Keratinocyte (primary cell): ENCODE data around the gene ATP11B. TPM values are rescaled to one million over a fixed set of nuclear protein-coding genes. Genes with fewer than 3 reads are reported as not detected.

ENCODE experiments used
- DNase-seq: peaks from one replicate; pipeline ENCODE4 v3.0.0-alpha.2; 2011; ENCODE audit warnings: low read depth, missing footprints, low spot score
- FAIRE-seq: peaks from 2 replicates; lab custom pipeline; 2011; peaks lifted over from hg19 to GRCh38; lab: Jason Lieb, UNC
- H2AFZ ChIP-seq: 2 replicates; pipeline ENCODE4 v1.6.0; 2012; ENCODE audit warnings: low read length, control low read depth, inconsistent platforms; ENCODE audit not compliant: control insufficient read depth
- H3K27ac ChIP-seq: 2 replicates; pipeline ENCODE4 v1.5.1; 2011; ENCODE audit warnings: low read length; ENCODE audit not compliant: control insufficient read depth, insufficient read depth
- H3K27me3 ChIP-seq: 3 replicates; pipeline ENCODE4 v1.6.0; 2011; ENCODE audit warnings: low read length; ENCODE audit not compliant: control insufficient read depth, insufficient read depth; ENCODE audit errors: extremely low read depth
- H3K36me3 ChIP-seq, 2 experiments: 2 replicates in 1 of 2; 3 replicates in 1 of 2; pipeline ENCODE4 v1.5.1; 2011; ENCODE audit warnings: low read length in 2 of 2, mild to moderate bottlenecking in 1 of 2; ENCODE audit not compliant: control insufficient read depth in 2 of 2, insufficient read depth in 2 of 2; ENCODE audit errors: extremely low read depth in 1 of 2
- H3K4me1 ChIP-seq: 3 replicates; pipeline ENCODE4 v1.5.1; 2011; ENCODE audit warnings: low read length; ENCODE audit not compliant: control insufficient read depth, insufficient read depth; ENCODE audit errors: extremely low read depth
- H3K4me2 ChIP-seq: 3 replicates; pipeline ENCODE4 v1.6.0; 2011; ENCODE audit warnings: low read depth, low read length; ENCODE audit not compliant: control insufficient read depth, insufficient read depth; ENCODE audit errors: extremely low read depth
- H3K4me3 ChIP-seq, 3 experiments: fragments of 200-600 bp in 1 of 3; sonication (generic) in 1 of 3; 2 replicates in 2 of 3; 3 replicates in 1 of 3; pipeline ENCODE4 v1.5.1; 2011 to 2016; ENCODE audit warnings: low read length in 3 of 3, mild to moderate bottlenecking in 3 of 3, control low read depth in 2 of 3, inconsistent platforms in 1 of 3, low read depth in 1 of 3, mixed read lengths in 1 of 3, mixed run types in 1 of 3, moderate library complexity in 1 of 3; ENCODE audit not compliant: control insufficient read depth in 2 of 3, insufficient read depth in 2 of 3; ENCODE audit errors: extremely low read depth in 1 of 3
- H3K79me2 ChIP-seq: 2 replicates; pipeline ENCODE4 v1.6.0; 2012; ENCODE audit warnings: low read length; ENCODE audit not compliant: control insufficient read depth, insufficient read depth
- H3K9ac ChIP-seq: 3 replicates; pipeline ENCODE4 v1.6.0; 2011; ENCODE audit warnings: low read length; ENCODE audit not compliant: control insufficient read depth, insufficient read depth; ENCODE audit errors: extremely low read depth
- H3K9me1 ChIP-seq: 3 replicates; pipeline ENCODE4 v1.6.0; 2011; ENCODE audit warnings: low read length; ENCODE audit not compliant: control insufficient read depth, insufficient read depth; ENCODE audit errors: extremely low read depth
- H3K9me3 ChIP-seq: 2 replicates; pipeline ENCODE4 v1.5.1; 2012; ENCODE audit warnings: low read depth, low read length; ENCODE audit not compliant: control insufficient read depth
- H4K20me1 ChIP-seq: 3 replicates; pipeline ENCODE4 v1.6.0; 2011; ENCODE audit warnings: low read length; ENCODE audit not compliant: control insufficient read depth, insufficient read depth; ENCODE audit errors: extremely low read depth
- EZH2 ChIP-seq: IDR thresholded peaks from one replicate; pipeline ENCODE4 v1.6.1; 2012; ENCODE audit warnings: inconsistent platforms, mild to moderate bottlenecking, low read length, moderate library complexity
- dilution Hi-C: fragments of 300-500 bp; cut with MboI; formaldehyde crosslinking; loops from one replicate; pipeline ENCODE4 v1.7.0; 2020; ENCODE audit warnings: low sequenced_read_pairs; ENCODE audit not compliant: extremely low pct_ligation_motif_present
- polyA plus RNA-seq, 5 experiments: library from polyadenylated mRNA; depleted of rRNA in 3 of 5; stranded (reverse) in 3 of 5; stranded (forward) in 1 of 5; unstranded in 1 of 5; fragments of >200 nt; gene quantifications; 1 replicate in 1 of 5; 2 replicates in 3 of 5; 3 replicates in 1 of 5; pipeline versions ENCODE4 v1.2.1 to v1.2.3, GENCODE V29; 2011 to 2012; ENCODE audit warnings: missing spikeins in 2 of 5, low read depth in 1 of 5, low replicate concordance in 1 of 5
- TF ChIP-seq, protein P1 (sequence below), 3 experiments: IDR thresholded peaks in 1 of 3; conservative IDR thresholded peaks in 1 of 3; optimal IDR thresholded peaks in 1 of 3; 2 replicates in 2 of 3; 3 replicates in 1 of 3; pipeline versions ENCODE3 to v1.5.1; 2011; ENCODE audit warnings: low read length in 3 of 3, mild to moderate bottlenecking in 3 of 3, moderate library complexity in 2 of 3, control low read depth in 1 of 3, inconsistent platforms in 1 of 3; ENCODE audit not compliant: insufficient read depth in 2 of 3; ENCODE audit errors: extremely low read depth in 1 of 3

Gene ATP11B
- polyA plus RNA-seq, 1 donor (not counting 4 experiments of a cell fraction or from before 2014, with no cell fraction given): 28.9 TPM

DNA sequence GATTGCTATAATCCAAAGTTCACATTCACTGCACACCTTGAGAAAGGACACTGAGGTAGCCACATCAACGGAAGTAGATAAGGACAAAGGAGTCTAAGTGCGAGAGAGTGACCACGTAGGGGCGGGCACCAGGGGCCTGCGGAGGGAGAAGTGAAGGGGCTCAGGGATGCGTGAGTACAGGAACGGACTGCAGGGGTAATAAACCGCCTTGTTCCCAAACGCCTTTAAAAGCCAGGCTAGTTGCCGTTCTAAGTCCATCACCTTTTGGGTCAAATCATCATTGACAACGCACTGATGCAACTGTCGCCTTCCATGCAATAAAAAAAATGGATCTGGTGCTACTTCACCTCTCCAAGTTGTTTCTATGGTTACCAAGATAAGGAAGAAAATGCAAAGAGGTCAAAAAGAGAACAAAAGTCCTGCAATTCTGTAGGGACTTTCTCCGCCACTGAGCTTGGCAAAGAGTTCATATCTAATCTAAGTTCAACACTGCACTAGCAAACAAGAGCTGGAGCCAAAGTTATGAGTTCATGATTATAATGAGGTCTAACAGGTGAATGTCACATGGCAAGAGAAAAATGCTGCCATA lies 32.6 kb upstream of the ATP11B start:
- DNase-seq (no peak), FAIRE-seq (no peak)
- H3K27me3 ChIP-seq: no peaks in the 10 kb centered on the region
- no peaks in the 10 kb centered on the region for H3K36me3 ChIP-seq
- no peaks in the 10 kb centered on the region for H3K9me1 ChIP-seq
- H3K9ac ChIP-seq: no peak overlapping the region
- TF ChIP-seq, protein P1, sequence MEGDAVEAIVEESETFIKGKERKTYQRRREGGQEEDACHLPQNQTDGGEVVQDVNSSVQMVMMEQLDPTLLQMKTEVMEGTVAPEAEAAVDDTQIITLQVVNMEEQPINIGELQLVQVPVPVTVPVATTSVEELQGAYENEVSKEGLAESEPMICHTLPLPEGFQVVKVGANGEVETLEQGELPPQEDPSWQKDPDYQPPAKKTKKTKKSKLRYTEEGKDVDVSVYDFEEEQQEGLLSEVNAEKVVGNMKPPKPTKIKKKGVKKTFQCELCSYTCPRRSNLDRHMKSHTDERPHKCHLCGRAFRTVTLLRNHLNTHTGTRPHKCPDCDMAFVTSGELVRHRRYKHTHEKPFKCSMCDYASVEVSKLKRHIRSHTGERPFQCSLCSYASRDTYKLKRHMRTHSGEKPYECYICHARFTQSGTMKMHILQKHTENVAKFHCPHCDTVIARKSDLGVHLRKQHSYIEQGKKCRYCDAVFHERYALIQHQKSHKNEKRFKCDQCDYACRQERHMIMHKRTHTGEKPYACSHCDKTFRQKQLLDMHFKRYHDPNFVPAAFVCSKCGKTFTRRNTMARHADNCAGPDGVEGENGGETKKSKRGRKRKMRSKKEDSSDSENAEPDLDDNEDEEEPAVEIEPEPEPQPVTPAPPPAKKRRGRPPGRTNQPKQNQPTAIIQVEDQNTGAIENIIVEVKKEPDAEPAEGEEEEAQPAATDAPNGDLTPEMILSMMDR (optimal IDR thresholded peaks at IDR 0.05 in 1 of 3, IDR thresholded peaks at IDR 0.05 in 1 of 3, conservative IDR thresholded peaks at IDR 0.05 in 1 of 3; ENCODE audit: extremely low read depth in 1 of 3, insufficient read depth in 2 of 3, low read length in 3 of 3): no peak
- TF ChIP-seq EZH2: no peak
- H2AFZ ChIP-seq: no peak overlapping the region
- no peaks in the 10 kb centered on the region for H3K79me2 ChIP-seq
- no peaks in the 10 kb centered on the region for H3K4me1 ChIP-seq
- no peak overlapping the region for H3K4me3 ChIP-seq
- dilution Hi-C loops: no loop called here
- no peak overlapping the region for H3K27ac ChIP-seq
- no peak overlapping the region for H3K4me2 ChIP-seq
- H4K20me1 ChIP-seq: no peaks in the 10 kb centered on the region
- H3K9me3 ChIP-seq: no peaks in the 10 kb centered on the region

DNA sequence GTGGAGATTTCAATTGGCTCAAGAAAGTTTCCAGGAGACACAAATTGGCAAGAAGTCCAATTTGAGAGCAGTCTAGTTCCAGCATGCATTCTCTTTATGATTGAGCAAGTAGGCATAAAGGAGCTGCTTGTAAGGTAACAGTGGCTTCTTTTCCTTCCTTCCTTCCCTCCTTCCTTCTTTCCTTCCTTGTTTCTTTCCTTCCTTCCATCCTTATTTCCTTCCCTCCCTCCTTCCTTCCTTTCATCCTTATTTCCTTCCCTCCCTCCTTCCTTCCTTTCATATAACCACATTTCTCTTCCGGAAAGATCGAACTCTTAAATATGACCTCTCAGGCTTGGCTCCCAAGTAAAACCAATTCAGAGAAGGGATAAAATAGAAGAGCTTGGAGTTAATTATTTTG lies 29.4 kb upstream of the ATP11B start:
- no peaks in the 10 kb centered on the region for H3K27me3 ChIP-seq
- H3K4me2 ChIP-seq: no peak overlapping the region
- H3K9me3 ChIP-seq: no peaks in the 10 kb centered on the region
- no peaks in the 10 kb centered on the region for H3K79me2 ChIP-seq
- no peak for TF ChIP-seq EZH2
- TF ChIP-seq, protein P1 (optimal IDR thresholded peaks at IDR 0.05 in 1 of 3, IDR thresholded peaks at IDR 0.05 in 1 of 3, conservative IDR thresholded peaks at IDR 0.05 in 1 of 3; ENCODE audit: extremely low read depth in 1 of 3, insufficient read depth in 2 of 3, low read length in 3 of 3): no peak
- H2AFZ ChIP-seq: no peak overlapping the region
- H4K20me1 ChIP-seq: no peaks in the 10 kb centered on the region
- dilution Hi-C loops: no loop called here
- no peak overlapping the region for H3K27ac ChIP-seq
- H3K9ac ChIP-seq: no peak overlapping the region
- no peaks in the 10 kb centered on the region for H3K4me1 ChIP-seq
- FAIRE-seq (no peak), DNase-seq (no peak)
- no peaks in the 10 kb centered on the region for H3K36me3 ChIP-seq
- no peaks in the 10 kb centered on the region for H3K9me1 ChIP-seq
- no peak overlapping the region for H3K4me3 ChIP-seq
